DND-41 (cell line): ENCODE measurements around the gene RIT2.

ENCODE experiments used
- CTCF ChIP-seq: IDR thresholded peaks from 2 replicates; pipeline ENCODE4 v1.5.1; 2012; ENCODE audit warnings: borderline replicate concordance, low read length, moderate library complexity, mild to moderate bottlenecking; ENCODE audit not compliant: poor library complexity, severe bottlenecking; ENCODE audit errors: extremely low read depth
- EZH2 ChIP-seq: IDR thresholded peaks from 3 replicates; pipeline ENCODE4 v1.6.1; 2012; ENCODE audit warnings: borderline replicate concordance, low read depth, mild to moderate bottlenecking, moderate library complexity, low read length, inconsistent platforms; ENCODE audit not compliant: severe bottlenecking

- TF ChIP-seq EZH2 (no peak), CTCF (no peak)
These were observed 185.6 kb downstream of the RIT2 start for GRCh38 chr18:42929857-42930256.
